ENCODE data around the gene TCL1A.

TCL1A gene

DNA sequence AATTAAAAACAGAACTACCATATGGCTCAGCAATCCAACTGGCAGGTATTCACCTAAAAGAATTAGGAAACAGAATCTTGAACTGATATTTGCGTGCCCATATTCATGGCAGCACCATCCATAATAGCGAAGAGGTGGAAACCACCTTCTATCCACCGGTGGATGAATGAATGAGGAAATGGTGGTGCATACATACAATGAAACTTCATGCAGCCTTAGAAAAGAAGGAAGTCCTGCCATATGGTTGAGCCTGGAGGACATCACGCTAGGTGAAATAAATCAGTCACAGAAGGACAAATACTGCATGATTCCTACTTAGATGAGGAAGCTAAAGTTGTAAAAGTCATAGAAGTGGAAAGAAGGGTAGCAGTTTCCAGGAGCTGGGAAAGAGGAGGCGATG, 6.6 kb downstream of the TCL1A start:
- DNase-seq (ENCODE audit: low read depth in 2 of 2, low spot score in 1 of 2): no peak

DNA sequence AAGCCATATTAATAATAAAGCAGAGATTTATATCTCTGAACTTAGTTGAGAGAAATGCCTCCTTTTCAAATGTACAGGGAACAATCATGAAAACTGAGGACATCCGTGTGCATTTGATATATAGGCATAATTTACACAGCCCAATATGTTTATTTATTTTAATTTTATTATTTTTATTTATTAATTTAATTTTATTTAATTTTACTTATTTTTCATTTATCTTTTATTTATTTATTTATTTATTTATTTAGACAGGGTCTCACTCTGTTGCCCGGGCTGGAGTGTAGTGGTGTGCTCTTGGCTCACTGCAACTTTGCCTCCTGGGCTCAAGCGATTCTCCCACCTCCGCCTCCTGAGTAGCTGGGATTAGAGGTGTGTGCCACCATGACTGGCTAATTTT, 8.4 kb downstream of the TCL1A start:
- no peak for DNase-seq (ENCODE audit: low read depth in 2 of 2, low spot score in 1 of 2)

GRCh38 chr14:95703805-95704204, 10.1 kb downstream of the TCL1A start:
- no peak for DNase-seq (ENCODE audit: low read depth in 2 of 2, low spot score in 1 of 2)

DNA sequence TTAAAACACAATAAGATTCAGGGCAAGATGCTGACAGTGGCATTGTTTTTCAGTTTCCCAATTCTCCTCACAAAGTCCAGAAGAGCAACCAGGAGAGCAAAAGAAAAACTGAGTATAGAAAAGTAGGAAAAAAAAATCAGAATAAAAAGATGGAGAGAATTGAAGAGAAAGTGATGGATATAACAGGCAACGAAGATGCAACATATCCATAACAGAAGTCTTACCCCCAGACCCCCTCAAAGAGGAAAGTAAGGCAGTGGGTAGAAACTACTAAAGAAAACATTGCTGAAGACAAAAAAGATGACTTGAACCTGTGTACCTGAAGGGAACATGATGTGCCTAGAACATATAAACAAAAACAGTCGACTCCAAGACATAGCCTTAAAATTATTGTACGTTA, 10.6 kb downstream of the TCL1A start:
- no peak for DNase-seq (ENCODE audit: low read depth in 2 of 2, low spot score in 1 of 2)

GRCh38 chr14:95701846-95702221, 12.1 kb downstream of the TCL1A start:
- DNase-seq (ENCODE audit: low read depth in 2 of 2, low spot score in 1 of 2): no peak

DNA sequence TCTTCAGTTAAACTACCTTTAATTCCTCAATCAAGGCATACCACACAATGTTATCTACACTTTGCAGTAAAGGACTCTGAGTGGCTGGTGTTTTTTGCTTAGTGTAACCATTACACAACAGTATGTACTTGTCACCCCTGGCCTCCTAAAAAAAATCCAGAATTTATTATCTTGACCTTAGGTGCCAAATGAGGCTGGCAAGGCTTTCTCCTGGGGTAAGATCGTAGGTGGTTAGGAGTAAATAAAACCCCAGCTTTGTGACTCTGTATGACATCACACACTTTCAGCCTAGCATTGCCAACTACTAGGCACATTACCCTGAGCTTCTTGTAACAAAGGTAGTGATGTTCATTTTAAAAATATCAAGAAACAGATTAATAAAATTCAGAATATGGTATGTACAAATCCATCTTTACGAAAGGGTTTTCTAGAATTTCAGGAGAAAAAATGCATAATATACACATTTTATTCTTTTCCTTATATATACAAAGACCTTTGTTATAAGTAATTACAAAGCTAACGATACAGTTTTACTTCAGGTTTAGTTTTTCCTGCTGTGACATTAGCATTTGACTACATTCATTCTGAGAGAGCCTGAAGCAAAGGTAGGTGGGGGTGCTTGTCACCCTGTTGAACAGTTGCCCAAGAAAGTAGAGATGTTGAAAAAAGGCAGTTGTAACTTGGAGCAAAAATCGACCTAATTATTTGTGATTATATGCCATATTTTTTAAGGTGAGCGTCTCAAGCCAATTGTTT, 13.5 kb downstream of the TCL1A start:
- no peak for DNase-seq (ENCODE audit: low read depth in 2 of 2, low spot score in 1 of 2)

DNA sequence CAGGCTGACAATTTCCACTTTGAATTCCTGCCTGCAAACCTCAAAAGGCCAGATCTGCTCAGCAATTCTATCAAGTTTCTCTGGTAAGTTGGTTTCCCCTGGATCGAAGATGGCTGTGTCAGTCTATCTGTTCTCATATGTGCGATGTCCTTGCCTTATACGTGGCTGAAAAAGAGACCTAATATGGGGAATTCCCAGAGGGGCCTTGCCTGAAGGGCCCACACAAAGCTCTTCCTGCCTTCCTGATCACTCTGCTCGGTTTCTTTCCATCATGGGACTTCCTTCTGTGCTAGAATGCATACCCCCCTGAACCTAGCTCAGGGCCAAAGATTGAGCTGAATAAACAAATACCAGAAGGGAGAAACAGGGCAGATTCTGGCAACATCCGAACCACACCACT, 14.5 kb downstream of the TCL1A start:
- DNase-seq (ENCODE audit: low read depth in 2 of 2, low spot score in 1 of 2): no peak

DNA sequence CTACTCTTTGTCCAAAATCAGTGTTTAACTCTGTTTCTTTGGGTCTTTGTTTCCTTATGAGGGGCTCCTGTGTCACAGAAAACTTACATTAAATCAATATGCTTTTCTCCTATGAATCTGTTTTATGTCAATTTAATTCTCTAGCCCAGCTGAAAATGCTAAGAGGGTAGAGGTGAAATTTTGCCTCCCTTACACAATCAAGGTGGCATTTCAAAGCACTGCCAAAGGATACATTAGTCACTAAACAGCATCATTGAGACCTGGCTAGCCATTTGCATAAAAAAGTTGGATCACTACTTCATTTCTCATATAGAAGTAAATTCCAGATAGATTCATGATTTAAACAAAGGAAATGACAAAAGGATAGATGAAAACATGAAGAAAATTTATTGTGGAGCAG, 15.6 kb downstream of the TCL1A start:
- DNase-seq (ENCODE audit: low read depth in 2 of 2, low spot score in 1 of 2): no peak

DNA sequence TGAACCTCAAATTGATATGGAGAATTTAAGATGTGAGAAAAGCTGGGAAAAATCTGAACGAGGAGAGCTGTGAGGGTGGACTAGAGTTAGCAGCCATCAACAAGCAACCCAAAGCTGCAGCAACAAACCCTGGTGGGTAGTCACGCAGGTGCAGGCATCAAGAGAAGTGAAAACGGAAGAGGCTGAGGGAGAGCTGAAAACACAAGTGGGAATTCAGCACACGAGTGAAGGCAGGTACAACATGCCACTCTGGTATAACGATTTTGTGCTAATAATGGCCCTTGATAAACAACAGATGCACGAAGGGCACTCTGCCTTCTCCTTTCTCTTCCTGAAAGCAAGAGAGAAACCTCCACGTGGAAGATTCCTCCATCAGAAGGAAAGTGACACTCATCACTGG, 16.2 kb downstream of the TCL1A start:
- no peak for DNase-seq (ENCODE audit: low read depth in 2 of 2, low spot score in 1 of 2)

DNA sequence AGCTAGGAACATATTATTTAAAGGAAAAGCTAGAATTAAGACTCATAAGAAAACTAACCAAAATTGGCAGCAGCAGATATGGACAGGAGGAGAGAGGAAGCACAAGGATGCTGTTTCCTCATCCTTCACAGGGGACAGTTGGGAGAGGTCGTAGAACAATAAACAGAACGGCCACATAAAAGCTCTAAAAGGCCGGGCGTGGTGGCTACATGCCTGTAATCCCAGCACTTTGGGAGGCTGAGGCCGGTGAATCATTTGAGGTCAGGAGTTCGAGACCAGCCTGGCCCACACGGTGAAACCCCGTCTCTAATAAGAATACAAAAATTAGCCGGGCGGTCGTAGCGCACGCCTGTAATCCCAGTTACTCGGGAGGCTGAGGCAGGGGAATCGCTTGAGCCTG, 17.2 kb downstream of the TCL1A start:
- DNase-seq (ENCODE audit: low read depth in 2 of 2, low spot score in 1 of 2): no peak

DNA sequence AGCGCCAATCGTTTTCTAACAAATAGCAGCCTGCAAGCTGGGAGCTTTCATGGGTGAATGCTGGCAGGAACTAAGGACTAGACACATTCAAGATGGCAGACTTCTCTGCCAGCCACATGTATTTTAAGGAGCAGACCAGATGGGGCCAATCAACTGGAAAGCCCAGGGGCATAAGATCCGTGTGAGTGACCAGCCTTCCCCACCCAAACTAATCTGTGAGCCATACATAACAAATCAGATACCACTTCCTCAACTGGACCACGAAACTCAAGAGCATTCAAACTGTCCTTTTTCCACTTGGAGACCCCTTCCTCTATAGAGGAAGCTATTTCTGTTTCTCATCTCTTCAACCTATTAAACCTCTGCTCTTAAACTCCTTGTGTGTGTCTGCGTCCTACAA, 18.0 kb downstream of the TCL1A start:
- no peak for DNase-seq (ENCODE audit: low read depth in 2 of 2, low spot score in 1 of 2)

DNA sequence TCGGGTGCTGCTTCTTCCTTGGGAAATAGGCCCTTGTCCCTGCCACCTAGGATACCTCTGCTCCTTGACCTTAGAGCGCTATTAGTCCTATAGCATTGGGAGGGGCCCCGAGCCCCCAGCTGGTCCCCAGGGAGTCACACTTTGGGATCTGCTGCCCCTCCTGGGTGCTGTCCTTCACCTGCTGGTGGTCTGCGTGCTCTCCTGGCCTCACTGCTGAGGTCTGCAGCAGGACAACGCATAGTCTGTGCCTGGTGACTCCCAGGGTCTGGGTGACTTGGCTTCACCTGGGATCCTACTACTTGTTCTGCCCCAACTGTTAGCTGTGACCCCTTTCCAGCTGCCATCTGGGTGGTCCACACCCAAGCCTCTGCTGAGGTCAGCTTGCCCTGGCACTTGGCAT, 18.9 kb downstream of the TCL1A start:
- no peak for DNase-seq (ENCODE audit: low read depth in 2 of 2, low spot score in 1 of 2)

DNA sequence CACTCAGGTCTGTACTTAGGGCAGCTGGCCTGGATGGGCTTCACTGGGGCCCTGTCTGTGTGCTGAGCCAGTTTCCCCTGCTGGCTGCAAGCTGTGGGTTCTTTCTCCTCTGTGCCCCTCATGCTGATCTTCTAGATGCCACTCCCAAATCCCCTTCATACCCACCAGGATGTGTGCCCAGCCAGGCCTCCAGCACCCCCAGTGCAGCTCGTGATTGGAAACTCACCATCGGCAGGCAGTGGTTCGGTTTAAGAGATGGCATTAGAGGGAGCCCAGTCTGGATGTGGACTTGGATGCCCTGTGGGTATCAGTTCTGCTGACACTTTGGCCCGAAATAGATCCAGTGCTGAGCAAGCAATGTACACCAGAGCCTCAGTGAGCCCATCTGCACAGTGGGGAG, 21.8 kb downstream of the TCL1A start:
- DNase-seq (ENCODE audit: low read depth in 2 of 2, low spot score in 1 of 2): no peak

DNA sequence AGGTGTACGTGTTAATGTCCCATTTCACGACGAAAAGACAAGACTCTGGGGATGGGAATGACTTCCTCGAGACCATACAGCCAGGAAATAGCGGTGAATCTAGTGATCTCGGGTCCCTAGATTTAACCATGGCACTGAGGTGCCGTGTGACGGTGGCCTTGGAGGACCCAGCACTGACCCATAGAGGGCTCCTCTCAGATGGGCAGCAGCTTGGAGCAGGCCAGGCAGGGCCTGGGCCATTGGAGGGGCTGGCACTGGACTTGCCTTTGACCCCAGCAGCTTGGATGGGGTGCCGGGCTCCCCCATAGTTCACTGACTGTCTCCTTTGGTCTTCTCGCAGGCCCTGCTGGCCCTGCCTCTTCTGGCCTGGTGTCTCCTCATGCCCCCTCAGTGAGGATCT, 22.3 kb downstream of the TCL1A start:
- DNase-seq (ENCODE audit: low read depth in 2 of 2, low spot score in 1 of 2): no peak

- no peak for DNase-seq (ENCODE audit: low read depth in 2 of 2, low spot score in 1 of 2)
Observed at GRCh38 chr14:95690815-95691214, 23.1 kb downstream of the TCL1A start.

DNA sequence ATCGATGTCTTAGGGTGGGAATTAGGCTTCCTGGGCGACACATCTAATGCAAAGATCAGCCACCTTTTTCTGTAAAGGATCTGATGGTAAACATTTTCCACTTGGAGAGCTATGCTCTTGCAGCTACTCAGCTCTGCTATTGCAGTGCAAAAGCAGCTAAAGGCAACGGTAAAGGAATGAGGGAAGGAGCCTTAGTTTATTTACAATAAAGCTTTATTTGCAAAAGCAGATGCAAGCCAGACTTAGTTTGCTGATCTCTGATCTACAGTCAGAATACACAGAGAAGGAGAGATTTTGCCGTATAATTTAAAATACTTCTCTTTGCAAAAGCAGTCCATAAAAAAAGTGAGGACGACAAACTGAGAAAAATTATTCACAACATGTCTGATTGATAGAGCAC, 24.5 kb downstream of the TCL1A start:
- DNase-seq (ENCODE audit: low read depth in 2 of 2, low spot score in 1 of 2): no peak

DNA sequence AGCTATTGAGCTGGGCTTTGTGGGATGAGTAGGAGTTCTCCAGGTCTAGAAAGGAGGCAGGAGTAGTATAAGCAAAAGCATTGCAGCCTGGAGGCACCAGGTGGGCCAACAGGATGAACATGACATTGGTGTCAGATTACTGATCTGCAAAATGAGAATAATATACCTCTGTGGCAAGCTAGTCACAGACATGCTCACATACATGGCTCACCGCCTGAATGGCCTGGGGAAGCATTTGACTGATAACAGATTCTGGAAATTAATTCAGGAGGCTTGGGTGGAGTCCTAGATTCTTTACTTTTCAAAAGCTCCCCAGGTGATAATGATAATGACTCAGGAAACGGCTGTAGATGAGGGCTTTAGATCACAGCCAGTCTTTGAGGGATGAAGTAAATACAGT, 27.0 kb downstream of the TCL1A start:
- DNase-seq (ENCODE audit: low read depth in 2 of 2, low spot score in 1 of 2): no peak

DNA sequence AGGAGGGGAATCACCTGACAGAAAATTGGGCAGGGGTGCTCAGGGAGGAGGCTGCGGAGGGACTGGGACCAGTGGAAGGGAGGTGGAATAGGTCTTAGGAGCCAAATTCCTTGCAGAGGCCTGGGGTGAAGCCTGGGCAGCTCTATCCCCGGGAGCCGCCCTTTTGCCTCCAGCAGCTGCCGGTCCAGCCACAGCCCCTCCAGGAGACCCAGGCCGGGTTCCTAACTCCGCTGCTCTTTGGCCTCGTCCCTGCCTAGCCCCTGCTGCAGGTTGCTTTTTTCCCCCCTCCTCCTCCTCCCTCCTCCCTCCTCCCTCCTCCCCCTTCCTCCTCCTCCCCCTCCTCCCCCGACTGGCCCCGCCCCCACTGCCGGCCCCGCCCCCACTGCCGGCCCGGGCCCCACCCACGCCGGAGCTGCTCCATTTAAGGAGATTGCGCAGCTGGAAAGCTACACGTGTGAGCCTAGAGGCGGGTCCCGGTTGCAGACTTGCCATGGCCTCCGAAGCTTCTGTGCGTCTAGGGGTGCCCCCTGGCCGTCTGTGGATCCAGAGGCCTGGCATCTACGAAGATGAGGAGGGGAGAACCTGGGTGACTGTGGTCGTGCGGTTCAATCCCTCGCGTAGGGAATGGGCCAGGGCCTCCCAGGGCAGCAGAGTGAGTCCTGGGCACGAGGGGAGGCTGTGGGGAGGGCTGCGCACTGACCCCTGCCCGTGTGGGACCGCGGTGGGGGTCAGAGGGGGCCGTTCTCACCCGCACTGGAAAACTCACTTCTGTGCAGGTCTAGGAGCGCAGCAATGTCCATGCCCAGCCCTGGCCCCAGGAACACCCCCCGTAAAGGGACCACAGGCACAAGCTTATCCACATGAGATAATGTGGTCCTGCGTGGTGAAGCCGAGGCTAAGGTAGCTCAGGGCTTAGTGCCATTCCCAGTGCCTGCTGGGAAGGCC, 27.7 kb downstream of the TCL1A start, which contains the start of gene TCL1B:
TCL1B (plus strand) TSS at position 449 of the 945 bp plus-strand sequence; CDS start at position 491, 42 bp downstream.
- no peak for DNase-seq (ENCODE audit: low read depth in 2 of 2, low spot score in 1 of 2)

DNA sequence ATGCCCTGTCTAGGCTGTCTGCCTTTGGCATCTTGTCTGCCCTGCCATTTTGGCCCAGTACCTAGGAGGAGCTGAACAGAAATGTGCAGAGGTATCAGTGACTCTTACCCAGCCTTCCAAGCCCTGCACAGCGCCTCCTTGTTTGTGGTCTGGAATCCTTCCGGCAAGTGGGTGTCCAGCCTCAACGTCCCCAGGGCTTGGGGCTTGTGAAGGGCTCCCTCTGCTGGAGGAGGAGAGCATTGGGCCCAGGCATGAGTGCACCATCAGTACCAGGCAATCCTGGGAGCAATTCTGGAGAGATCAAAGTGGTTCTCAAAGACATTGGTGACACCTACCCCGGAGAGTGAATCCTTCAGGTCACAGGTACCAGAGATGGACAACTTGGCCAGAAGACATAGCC, 30.1 kb downstream of the TCL1A start:
- DNase-seq (ENCODE audit: low read depth in 2 of 2, low spot score in 1 of 2): no peak

DNA sequence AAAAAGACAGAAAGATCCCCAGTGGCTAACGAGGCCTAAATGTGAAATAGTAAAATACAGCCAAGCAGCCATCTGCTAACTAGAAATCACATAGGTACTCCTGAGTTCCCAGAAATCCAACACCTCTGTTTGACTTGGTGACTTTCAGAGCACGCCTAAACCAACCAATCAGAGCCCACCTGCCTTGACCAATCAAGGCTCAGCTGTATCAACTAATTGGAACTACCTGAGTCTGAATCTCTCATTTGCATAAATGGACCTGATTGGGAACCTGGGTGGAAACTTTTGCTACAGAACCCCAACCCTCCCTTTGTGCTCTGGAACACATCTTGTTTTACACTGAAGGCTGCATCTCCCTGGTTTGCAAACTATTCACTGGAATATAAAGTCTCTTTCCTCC, 32.8 kb downstream of the TCL1A start:
- DNase-seq (ENCODE audit: low read depth in 2 of 2, low spot score in 1 of 2): no peak

DNA sequence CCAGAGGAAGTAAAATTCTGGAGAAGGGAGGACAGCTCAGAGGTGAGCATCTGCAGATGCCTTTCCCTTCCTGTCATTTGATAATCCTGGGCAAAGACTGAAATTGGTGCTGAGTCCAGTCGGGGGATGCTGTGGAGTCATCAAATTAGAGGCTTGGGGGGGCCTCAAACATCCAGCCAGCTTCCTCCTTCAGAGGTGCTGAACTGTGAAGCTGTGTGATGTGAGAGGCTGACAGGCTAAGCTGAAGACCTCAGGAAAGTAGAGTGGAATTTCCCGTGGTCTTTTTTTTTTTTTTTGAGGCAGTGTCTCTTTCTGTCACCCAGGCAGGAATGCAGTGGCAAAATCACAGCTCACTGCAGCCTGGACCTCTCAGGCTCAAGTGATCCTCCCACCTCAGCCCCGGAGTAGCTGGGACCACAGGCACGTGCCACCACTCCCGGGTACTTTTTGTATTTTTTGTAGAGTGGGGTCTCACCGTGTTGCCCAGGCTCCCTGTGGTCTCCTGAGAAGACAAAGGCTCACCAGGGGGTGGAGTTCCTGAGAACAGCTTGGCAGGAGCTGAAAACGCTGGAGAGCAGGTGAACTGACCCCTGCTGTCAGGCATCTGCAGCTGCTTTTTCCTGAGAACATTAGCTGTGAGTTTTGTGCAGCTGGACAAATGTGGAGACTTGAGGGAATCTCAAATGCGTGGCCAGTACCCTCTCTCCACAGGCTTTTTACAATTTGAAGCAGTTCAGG, 33.8 kb downstream of the TCL1A start:
- no peak for DNase-seq (ENCODE audit: low read depth in 2 of 2, low spot score in 1 of 2)

Data from stimulated activated CD8-positive, alpha-beta memory T cell treated with anti-CD3 and anti-CD28 coated beads, Interleukin-4, amount 100 ng/mL, for 4 hours (primary cell).